ENCODE data around the gene MATN1.
"Not testable (repeated sequence)": the region's sequence is repeated elsewhere in the genome, so short reads cannot be mapped to it uniquely, and the experiment has no call there.

MATN1 gene

DNA sequence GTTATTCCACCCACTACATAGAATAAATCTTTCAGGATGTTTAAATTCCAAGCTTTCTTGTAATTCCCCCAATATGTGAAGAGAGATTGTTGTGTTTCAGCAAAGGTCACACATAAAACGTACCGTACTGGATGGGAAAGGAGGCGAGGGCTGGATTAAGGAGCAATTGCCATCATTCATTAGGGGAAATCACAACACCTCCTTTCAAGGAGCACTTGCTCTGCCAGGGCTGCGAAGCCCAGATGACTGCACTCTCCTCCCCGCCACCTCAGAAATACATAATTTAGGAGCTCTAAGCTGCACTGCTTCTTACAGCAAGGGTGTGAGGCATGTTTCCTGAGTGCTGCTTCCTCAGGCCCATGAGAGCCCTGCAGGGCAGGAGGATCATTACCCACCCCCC, 29.6 kb downstream of the MATN1 start:
- DNase-seq, result no peak

GRCh38 chr1:30693366-30693765, 30.0 kb downstream of the MATN1 start:
- DNase-seq, result no peak

DNA sequence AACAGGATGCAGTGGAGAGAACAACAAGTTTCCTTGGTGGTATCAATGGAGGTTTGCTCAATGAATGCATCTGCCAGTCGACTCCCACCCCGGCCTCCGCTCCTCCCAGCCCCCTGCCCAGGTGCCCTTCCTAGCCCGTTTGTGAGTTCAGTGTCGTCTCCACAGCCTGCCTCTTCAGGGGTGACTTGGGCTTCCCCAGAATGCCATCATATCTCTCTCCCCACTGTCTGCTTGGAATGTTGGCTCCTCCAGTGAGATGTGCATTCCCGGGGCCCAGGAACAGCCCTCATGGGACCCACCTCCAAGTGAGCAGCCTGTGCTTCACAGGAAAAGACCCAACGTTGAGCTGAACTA, 30.5 kb downstream of the MATN1 start:
- no peak for DNase-seq

- no peak for DNase-seq
Measured at GRCh38 chr1:30692201-30692947, 31.0 kb downstream of the MATN1 start.

GRCh38 chr1:30691480-30691879, 31.9 kb downstream of the MATN1 start:
- DNase-seq, result no peak

- DNase-seq, result no peak
Measured at GRCh38 chr1:30689901-30690645, 33.3 kb downstream of the MATN1 start.

DNA sequence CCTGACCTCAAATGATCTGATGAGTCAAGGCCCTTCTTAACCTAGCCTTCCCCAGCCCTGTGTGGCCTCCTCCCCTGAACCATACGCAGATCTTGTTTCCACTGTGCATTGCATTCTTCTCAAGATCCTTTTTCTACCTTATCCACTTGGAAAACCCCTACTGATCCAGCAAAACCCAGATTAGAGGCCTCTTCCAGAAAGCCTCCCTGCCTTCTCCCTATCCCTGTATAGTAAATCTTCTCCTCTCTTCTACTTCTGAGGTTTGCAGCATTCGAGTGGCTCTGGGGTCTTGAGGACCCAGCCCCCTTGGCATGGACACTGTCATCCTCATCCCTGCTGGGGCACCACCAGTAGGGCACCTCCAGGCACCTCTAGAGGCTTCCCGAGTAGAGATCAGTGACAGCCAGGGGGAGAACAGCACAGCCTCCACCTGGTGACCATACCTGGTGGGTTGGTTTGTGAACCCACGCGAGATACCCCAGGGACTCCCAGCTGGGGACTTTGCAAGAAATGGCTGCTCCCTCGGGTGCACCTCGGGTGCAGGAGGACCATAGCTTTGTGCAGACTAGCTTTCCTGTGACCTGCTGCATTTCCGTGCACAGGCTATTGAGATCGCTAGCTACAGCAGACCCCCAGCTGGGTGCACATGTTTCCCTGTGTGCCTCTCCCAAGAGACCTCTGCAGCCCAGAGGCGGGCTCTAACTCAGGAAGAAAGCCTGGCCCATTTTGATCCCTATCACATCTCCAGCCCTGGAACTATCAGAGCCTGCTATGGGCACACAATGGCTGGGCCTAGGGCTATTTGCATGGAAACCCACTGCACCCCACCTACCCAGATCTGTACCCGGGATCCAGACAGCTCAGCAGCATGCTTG, 34.2 kb downstream of the MATN1 start:
- DNase-seq, result no peak

GRCh38 chr1:30688516-30688915, 34.9 kb downstream of the MATN1 start:
- not testable (repeated sequence) for DNase-seq

DNA sequence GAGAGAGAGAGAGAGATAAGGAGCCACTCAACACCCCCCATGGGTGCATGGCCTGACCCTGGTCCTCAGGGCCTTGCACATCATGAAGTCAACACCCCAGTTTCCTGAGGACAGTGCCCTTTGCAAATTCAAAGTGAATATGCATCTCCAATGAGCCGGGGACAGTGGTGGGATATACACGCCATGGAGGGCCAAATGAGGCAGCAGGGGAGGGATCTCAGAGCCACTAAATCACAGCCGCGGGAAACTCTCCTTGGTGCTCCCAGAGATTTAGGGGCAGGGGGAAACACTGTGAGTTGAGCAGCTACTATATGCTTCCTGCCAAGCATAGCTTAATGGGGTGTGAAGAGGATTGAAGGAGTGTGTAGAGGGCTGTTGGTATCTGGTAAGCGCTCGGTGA, 35.5 kb downstream of the MATN1 start:
- DNase-seq, result no peak

DNA sequence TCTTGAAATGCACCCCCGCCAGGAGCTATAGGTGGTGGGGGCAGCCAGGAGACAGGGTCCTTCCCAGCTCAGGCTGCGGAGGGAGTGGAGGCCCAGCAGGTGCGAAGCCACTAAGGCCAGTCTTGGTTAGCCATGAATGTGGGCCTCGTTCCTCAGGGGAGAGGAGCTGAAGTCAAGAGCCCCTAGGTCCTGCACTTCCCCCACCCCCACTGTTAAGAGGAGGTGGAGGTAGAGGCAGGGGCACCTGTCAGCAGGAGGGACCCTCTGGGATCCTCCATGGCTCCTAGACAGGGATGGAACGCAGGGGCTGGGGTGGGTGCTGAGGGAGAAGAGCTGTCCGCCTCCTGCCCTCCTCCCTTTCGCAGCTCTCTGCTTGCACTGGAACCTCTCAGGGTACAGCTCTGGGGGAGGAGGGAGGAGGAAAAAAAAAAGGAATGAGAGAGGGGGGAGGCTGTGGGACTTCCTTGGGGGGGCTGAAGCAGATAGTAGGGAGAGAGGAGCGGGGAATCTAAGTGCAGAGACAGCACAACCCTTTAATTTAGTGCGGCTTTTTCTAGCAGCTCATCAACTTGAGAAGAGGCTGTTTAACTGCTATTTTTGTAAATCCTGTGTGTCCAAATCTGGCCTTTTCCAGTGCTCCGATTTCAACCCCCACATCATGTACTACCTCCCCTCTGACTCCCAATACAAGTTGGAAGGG, 37.0 kb downstream of the MATN1 start:
- no peak for DNase-seq

DNA sequence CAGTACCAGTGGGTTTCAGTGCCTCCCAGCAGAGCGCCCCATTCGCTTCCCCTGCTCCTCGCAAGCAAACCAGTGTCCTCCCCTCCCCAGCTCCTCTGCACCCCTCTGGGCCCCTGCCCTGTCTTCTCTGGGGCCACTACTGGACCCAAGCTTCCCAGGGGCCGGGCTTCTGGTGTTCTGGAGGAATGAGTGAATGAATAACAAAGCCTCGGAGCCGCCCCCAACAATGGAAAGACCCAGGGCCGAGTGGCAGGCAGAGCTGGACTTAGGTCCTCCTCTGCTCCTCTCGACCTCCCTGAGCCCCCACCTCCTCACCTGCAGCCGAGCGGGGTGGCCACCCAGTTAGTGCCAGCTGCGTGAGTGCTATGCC, 37.6 kb downstream of the MATN1 start:
- DNase-seq, result no peak

GRCh38 chr1:30684881-30685795, 38.2 kb downstream of the MATN1 start:
- DNase-seq, result peak; percentile 89

DNA sequence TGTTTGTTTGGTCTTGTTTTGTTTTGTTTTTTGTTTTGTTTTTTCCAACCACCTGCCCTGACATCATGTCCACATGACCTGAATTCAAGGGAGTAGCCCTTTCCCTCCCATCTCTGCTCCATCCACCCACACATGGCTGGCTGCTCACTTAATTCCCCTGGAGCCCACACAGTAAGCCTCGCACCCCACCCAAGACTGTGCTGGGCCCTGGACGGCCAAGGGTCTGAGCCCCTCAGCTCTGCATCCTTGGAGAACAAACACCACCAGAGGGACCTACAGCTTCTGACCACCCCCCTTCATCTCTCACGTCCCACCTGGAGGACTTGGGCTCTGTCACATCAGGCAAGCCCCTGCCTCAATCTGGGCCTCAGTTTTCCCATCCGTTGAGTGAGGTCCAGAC, 39.1 kb downstream of the MATN1 start:
- DNase-seq, result no peak

DNA sequence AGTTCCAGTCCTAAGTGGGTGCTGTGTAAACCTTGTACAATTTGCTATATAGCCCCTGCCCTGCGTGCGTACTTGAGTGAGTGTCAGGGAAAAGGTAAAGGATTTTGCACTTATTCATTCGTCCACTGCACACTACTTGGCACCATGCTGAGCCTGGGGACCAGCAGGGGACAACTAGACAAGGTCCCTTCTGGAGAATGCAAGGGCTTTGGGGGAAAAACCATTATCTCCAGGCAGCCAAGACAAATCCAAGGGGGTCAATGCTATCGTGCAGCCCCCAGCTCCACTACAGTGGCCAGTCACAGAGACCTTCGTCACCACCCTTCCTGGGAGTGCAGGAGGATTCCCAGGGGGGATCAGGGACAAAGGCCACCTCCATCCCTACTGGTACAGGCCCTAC, 39.7 kb downstream of the MATN1 start:
- no peak for DNase-seq

DNA sequence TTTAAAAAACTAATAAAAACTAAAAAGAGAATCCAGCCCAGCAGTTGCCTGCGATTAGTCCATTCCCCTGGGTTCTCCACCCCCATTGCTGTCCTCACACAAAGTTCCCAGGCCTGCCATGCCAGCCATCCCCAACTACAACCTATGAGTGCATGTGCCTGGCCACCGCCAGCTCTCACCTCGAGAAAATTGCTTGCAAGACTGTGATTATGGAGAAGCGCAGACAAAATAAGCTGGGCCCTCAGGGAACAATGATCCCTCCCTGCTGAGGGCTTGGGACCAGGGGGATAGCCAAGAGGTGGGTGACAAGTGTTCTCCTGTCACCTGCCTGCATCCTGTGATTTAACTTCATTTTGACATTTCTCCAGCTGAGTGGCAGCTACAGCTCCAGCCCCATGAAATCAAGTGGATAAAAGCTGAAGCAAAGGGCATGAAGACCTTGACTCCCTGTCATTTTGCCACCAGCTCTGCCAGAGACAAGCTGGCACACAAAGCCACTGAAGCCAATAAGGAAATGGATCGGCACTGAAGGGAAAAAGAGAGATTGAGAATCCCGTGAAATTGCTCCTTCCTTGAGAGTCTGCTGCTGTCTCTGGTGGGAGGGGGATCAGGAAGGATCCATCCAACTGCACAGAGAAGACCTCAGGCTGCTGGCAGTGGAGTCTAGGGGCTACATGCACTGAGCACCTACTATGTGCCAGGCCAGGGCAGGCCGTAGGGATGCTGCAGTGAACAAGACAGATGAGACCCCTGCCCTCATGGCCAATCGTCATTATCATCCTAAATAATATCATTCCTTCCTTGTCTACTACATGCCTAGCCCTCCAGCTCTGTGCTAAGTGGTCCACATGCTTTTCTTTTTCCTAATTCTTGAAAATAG, 40.7 kb downstream of the MATN1 start:
- DNase-seq, result no peak

DNA sequence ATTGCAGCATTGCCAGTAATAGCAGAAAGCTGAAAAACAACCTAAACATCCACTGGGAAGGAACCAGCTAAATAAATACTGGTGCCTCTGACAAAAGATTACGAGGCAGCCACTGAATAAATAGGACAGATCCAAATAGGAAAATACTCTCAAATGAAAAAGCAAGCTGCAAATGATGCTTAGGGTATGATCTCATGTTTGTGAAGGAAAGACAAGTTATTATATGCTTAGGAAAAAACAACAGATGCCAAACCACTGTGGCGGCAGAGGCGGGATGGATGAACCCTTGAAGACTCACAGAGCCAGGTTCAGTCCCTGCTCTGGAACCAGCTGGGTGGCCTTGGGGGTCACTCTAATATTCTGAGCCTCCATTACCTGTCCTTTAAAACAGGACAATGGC, 41.6 kb downstream of the MATN1 start:
- no peak for DNase-seq

GRCh38 chr1:30680879-30681278, 42.5 kb downstream of the MATN1 start:
- DNase-seq, result no peak

GRCh38 chr1:30680429-30680828, 43.0 kb downstream of the MATN1 start:
- DNase-seq, result no peak

GRCh38 chr1:30679976-30680305, 43.4 kb downstream of the MATN1 start:
- no peak for DNase-seq

DNA sequence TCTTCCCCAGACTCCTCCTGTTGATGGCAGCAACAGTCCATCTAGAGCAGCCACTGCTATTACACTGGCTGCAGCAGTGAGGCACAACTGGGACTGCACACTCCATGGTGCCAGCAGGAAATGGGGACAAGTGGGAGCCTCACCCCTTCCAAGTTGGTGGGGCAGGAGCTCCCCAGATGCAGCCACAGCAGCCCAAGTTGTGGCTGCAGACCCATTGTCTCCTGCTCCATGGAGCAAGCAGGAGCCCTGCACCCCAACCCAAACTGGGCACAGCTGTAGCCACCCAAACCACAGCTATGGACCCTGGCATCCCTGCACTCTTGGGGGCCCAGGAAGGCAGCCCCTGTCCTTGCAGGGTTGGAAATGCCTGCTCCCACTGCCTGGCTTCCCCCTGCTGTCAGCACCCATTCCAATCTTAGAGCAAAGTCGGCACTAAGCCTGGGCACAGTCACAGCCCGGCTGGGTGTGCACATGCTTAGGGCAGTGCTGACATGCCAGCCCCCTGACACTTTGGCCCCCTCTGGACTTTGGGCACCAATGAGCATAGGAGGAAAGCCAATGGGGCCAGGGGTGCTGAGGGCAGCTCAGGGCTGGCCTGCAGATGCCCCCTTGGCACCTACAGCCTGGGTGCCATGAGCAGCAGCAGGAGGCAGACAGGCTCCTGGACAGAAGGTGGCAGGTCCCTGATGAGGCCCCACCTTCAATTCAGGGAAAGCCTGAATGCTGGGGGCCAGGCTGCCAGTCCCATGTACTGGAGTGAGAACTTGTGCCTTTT, 44.0 kb downstream of the MATN1 start:
- DNase-seq, result no peak
